OCI-LY3 (cell line): ENCODE data around the gene BCOR.

ENCODE experiments used
- H2AFZ ChIP-seq: fragments of 200-600, 300-600 bp; shearing (Covaris generic); 2 replicates; pipeline ENCODE4 v1.6.0; 2014; ENCODE audit warnings: antibody characterized with exemption, low read depth, low read length
- H3K27ac ChIP-seq: fragments of 200-600, 300-600 bp; sonication (generic); 2 replicates; pipeline ENCODE4 v1.5.1; 2014; ENCODE audit warnings: mild to moderate bottlenecking, low read length, moderate library complexity, mixed read lengths
- H3K27me3 ChIP-seq: fragments of 200-600, 300-600 bp; sonication (generic); 2 replicates; pipeline ENCODE4 v1.6.1; 2014; ENCODE audit warnings: low read depth, low read length, mixed read lengths
- H3K36me3 ChIP-seq: fragments of 200-600, 300-600 bp; sonication (generic); replicated peaks from 2 replicates; pipeline ENCODE3; 2014; ENCODE audit warnings: low read depth, low read length, mixed read lengths
- H3K4me1 ChIP-seq: fragments of 300-600, 200-600 bp; sonication (generic); 2 replicates; pipeline ENCODE4 v1.6.1; 2014; ENCODE audit warnings: low read length, mixed read lengths
- H3K4me2 ChIP-seq: fragments of 200-600, 300-600 bp; sonication (generic); 2 replicates; pipeline ENCODE4 v1.6.1; 2014; ENCODE audit warnings: low read length, mixed read lengths
- H3K4me3 ChIP-seq: fragments of 300-600, 200-600 bp; sonication (generic); 2 replicates; pipeline ENCODE4 v1.5.1; 2014; ENCODE audit warnings: antibody characterized with exemption, mild to moderate bottlenecking, low read length, moderate library complexity
- H3K79me2 ChIP-seq: fragments of 300-600, 200-600 bp; shearing (Covaris generic); 2 replicates; pipeline ENCODE4 v1.6.1; 2014; ENCODE audit warnings: mild to moderate bottlenecking, low read length, mixed read lengths
- H3K9ac ChIP-seq: fragments of 300-600, 200-600 bp; shearing (Covaris generic); 2 replicates; pipeline ENCODE4 v1.6.0; 2014; ENCODE audit warnings: mild to moderate bottlenecking, low read length, moderate library complexity
- H3K9me3 ChIP-seq: fragments of 200-600, 300-600 bp; shearing (Covaris generic); 2 replicates; pipeline ENCODE4 v1.6.1; 2014; ENCODE audit warnings: low read length, mixed read lengths; ENCODE audit not compliant: insufficient read depth
- H4K20me1 ChIP-seq: fragments of 200-600, 300-600 bp; sonication (generic); 2 replicates; pipeline ENCODE4 v1.6.1; 2016; ENCODE audit warnings: low read length, mixed read lengths; ENCODE audit not compliant: insufficient read depth
- CTCF ChIP-seq: fragments of 200-600, 300-600 bp; sonication (generic); IDR thresholded peaks from 2 replicates; pipeline ENCODE4 v1.5.1; 2014; ENCODE audit warnings: antibody characterized with exemption, low read length, low read depth
- EZH2phosphoT487 ChIP-seq: fragments of 200-600 bp; shearing (Covaris generic); IDR thresholded peaks from 2 replicates; pipeline ENCODE4 v1.6.1; 2018; ENCODE audit warnings: antibody characterized with exemption, mixed run types, low read depth

BCOR gene

GRCh38 chrX:40078489-40079227 is 19.1 kb downstream of the BCOR start:
- peaks cover 17% of the 10 kb centered on the region for H3K36me3 ChIP-seq

GRCh38 chrX:40077906-40078305 is 19.9 kb downstream of the BCOR start:
- H3K79me2 ChIP-seq: peaks cover 55% of the 10 kb centered on the region
- no peak overlapping the region for H3K9ac ChIP-seq
- no peak overlapping the region for H3K27ac ChIP-seq
- peaks cover 25% of the 10 kb centered on the region for H3K36me3 ChIP-seq
- H3K9me3 ChIP-seq: no peaks in the 10 kb centered on the region
- H3K4me1 ChIP-seq: no peaks in the 10 kb centered on the region
- H3K4me3 ChIP-seq: no peak overlapping the region
- H4K20me1 ChIP-seq: peaks cover 79% of the 10 kb centered on the region
- no peak overlapping the region for H3K4me2 ChIP-seq
- no peaks in the 10 kb centered on the region for H3K27me3 ChIP-seq
- no peak overlapping the region for H2AFZ ChIP-seq
- no peak for TF ChIP-seq EZH2phosphoT487
- no peak for TF ChIP-seq CTCF

More at GRCh38 chrX:40078489-40079227, 19.1 kb downstream of the BCOR start:
- Histone ChIP-seq H3K4me3 (no peak overlapping the region), H3K27ac (no peak overlapping the region), H3K9ac (no peak overlapping the region), H3K79me2 (peaks cover 60% of the 10 kb centered on the region), H2AFZ (no peak overlapping the region), H3K4me2 (no peak overlapping the region), H4K20me1 (peaks cover 79% of the 10 kb centered on the region), H3K9me3 (no peaks in the 10 kb centered on the region), H3K27me3 (no peaks in the 10 kb centered on the region), H3K4me1 (peaks cover 1% of the 10 kb centered on the region; the same call in 1 of the 2 replicates)
- TF ChIP-seq EZH2phosphoT487 (no peak), CTCF (no peak)

- Histone ChIP-seq H3K4me2 (no peak overlapping the region), H3K27ac (no peak overlapping the region), H3K9me3 (no peaks in the 10 kb centered on the region), H3K4me1 (no peaks in the 10 kb centered on the region), H2AFZ (no peak overlapping the region), H3K9ac (no peak overlapping the region), H3K4me3 (no peak overlapping the region), H3K36me3 (peaks cover 32% of the 10 kb centered on the region), H3K27me3 (no peaks in the 10 kb centered on the region), H4K20me1 (peaks cover 79% of the 10 kb centered on the region), H3K79me2 (peaks cover 55% of the 10 kb centered on the region)
- TF ChIP-seq CTCF (no peak), EZH2phosphoT487 (no peak)
Measured at GRCh38 chrX:40076750-40077575, 20.8 kb downstream of the BCOR start.

GRCh38 chrX:40074959-40075332 is 22.8 kb downstream of the BCOR start:
- peaks cover 41% of the 10 kb centered on the region for H3K79me2 ChIP-seq
- peaks cover 81% of the 10 kb centered on the region for H4K20me1 ChIP-seq
- no peak overlapping the region for H3K4me2 ChIP-seq
- H3K9ac ChIP-seq: no peak overlapping the region
- no peaks in the 10 kb centered on the region for H3K9me3 ChIP-seq
- H3K36me3 ChIP-seq: peaks cover 44% of the 10 kb centered on the region
- no peak for TF ChIP-seq EZH2phosphoT487
- TF ChIP-seq CTCF: no peak
- H3K4me3 ChIP-seq: no peak overlapping the region
- no peak overlapping the region for H3K27ac ChIP-seq
- no peaks in the 10 kb centered on the region for H3K4me1 ChIP-seq
- H2AFZ ChIP-seq: no peak overlapping the region
- H3K27me3 ChIP-seq: no peaks in the 10 kb centered on the region
